SK-N-SH (cell line): ENCODE results near the gene CLMN.

Source experiments
- EP300 ChIP-seq, 2 experiments: IDR thresholded peaks; 2 replicates each; pipeline versions ENCODE4 v1.4.0 to v1.6.1; 2012; ENCODE audit warnings: borderline replicate concordance in 1 of 2, low read depth in 1 of 2, low read length in 1 of 2
- EZH2phosphoT487 ChIP-seq: fragments of 200-600 bp; sonication (generic); IDR thresholded peaks from 2 replicates; pipeline ENCODE4 v1.6.1; 2017; ENCODE audit warnings: low read depth, mixed run types, mild to moderate bottlenecking, antibody characterized with exemption, moderate library complexity, borderline replicate concordance
- FOXJ3 ChIP-seq: sonication (generic); formaldehyde crosslinking; IDR thresholded peaks from 2 replicates; pipeline ENCODE4 v1.5.1; 2020; ENCODE audit warnings: mild to moderate bottlenecking, missing genetic modification reagents
- GABPA ChIP-seq: IDR thresholded peaks from 2 replicates; pipeline ENCODE4 v1.4.0; 2012; ENCODE audit warnings: low read depth, mild to moderate bottlenecking
- JUND ChIP-seq: IDR thresholded peaks from 2 replicates; pipeline ENCODE4 v1.4.0; 2012
- NFIC ChIP-seq: IDR thresholded peaks from 2 replicates; pipeline ENCODE4 v1.4.0; 2012; ENCODE audit warnings: borderline replicate concordance
- POLR2AphosphoS5 ChIP-seq: IDR thresholded peaks from 2 replicates; pipeline ENCODE4 v1.6.1; 2012; ENCODE audit warnings: low read depth, low read length
- TCF12 ChIP-seq: IDR thresholded peaks from 2 replicates; pipeline ENCODE4 v1.4.0; 2012
- TF ChIP-seq, protein P1 (sequence below): fragments of 200-600 bp; sonication (generic); IDR thresholded peaks from 2 replicates; pipeline ENCODE4 v1.6.1; 2017; ENCODE audit warnings: antibody characterized with exemption, mild to moderate bottlenecking, moderate library complexity
- TF ChIP-seq, protein P2 (sequence below): fragments of 150-350 bp; IDR thresholded peaks from 2 replicates; pipeline ENCODE4 v1.6.1; 2017; ENCODE audit warnings: antibody characterized with exemption, low read length, low read depth, borderline replicate concordance
- TF ChIP-seq, protein P3 (sequence below): IDR thresholded peaks from 2 replicates; pipeline ENCODE4 v1.4.0; 2012; ENCODE audit warnings: low read depth

DNA sequence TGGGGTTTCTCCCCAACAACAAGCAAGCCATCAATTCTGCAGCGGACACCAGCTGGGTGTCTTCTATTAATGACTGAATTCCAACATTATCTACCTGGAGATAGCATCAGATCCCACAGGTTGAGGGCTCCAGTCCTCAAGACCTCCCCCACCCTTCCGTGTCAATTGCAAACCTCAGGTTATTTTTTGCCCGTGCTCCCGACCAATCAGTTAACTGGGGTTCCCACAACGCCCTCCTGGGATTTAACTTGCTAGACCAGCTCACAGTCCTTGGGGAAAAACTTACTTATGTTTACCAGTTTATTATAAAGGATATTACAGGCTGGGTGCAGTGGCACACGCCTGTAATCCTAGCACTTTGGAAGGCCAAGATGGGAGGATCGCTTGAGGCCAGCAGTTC lies 172.1 kb downstream of the CLMN start:
- TF ChIP-seq GABPA = no peak
- TF ChIP-seq POLR2AphosphoS5 = no peak
- no peak for TF ChIP-seq EZH2phosphoT487
- TF ChIP-seq, protein P1, sequence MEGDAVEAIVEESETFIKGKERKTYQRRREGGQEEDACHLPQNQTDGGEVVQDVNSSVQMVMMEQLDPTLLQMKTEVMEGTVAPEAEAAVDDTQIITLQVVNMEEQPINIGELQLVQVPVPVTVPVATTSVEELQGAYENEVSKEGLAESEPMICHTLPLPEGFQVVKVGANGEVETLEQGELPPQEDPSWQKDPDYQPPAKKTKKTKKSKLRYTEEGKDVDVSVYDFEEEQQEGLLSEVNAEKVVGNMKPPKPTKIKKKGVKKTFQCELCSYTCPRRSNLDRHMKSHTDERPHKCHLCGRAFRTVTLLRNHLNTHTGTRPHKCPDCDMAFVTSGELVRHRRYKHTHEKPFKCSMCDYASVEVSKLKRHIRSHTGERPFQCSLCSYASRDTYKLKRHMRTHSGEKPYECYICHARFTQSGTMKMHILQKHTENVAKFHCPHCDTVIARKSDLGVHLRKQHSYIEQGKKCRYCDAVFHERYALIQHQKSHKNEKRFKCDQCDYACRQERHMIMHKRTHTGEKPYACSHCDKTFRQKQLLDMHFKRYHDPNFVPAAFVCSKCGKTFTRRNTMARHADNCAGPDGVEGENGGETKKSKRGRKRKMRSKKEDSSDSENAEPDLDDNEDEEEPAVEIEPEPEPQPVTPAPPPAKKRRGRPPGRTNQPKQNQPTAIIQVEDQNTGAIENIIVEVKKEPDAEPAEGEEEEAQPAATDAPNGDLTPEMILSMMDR = no peak
- TF ChIP-seq EP300 (IDR thresholded peaks at IDR 0.05; ENCODE audit: borderline replicate concordance in 1 of 2, low read depth in 1 of 2, low read length in 1 of 2) = no peak
- TF ChIP-seq, protein P2, sequence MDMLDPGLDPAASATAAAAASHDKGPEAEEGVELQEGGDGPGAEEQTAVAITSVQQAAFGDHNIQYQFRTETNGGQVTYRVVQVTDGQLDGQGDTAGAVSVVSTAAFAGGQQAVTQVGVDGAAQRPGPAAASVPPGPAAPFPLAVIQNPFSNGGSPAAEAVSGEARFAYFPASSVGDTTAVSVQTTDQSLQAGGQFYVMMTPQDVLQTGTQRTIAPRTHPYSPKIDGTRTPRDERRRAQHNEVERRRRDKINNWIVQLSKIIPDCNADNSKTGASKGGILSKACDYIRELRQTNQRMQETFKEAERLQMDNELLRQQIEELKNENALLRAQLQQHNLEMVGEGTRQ = no peak
- TF ChIP-seq TCF12 = no peak
- TF ChIP-seq, protein P3, sequence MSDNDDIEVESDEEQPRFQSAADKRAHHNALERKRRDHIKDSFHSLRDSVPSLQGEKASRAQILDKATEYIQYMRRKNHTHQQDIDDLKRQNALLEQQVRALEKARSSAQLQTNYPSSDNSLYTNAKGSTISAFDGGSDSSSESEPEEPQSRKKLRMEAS = no peak
- no peak for TF ChIP-seq JUND
- TF ChIP-seq FOXJ3 (CRISPR knock-in tag) = no peak
- TF ChIP-seq NFIC = no peak
